ENCODE results near the gene MUC4.

- TF ChIP-seq CTCF (IDR thresholded peaks at IDR 0.05) (no peak), POLR2AphosphoS5 (IDR thresholded peaks at IDR 0.05) (no peak), POLR2A (IDR thresholded peaks at IDR 0.05) (no peak)
These were observed 637 bp upstream of the MUC4 start for GRCh38 chr3:195812366-195812765.

All from prostate gland (tissue), 2 donors.